NCI-H2171 treated with DMSO at 0.1 percent for 48 hours (cell line): ENCODE data around the gene CD151.

Source experiments
- DNase-seq: peaks from one replicate; lab custom pipeline; 2025; lab: John Stamatoyannopoulos, UW

CD151 gene

DNA sequence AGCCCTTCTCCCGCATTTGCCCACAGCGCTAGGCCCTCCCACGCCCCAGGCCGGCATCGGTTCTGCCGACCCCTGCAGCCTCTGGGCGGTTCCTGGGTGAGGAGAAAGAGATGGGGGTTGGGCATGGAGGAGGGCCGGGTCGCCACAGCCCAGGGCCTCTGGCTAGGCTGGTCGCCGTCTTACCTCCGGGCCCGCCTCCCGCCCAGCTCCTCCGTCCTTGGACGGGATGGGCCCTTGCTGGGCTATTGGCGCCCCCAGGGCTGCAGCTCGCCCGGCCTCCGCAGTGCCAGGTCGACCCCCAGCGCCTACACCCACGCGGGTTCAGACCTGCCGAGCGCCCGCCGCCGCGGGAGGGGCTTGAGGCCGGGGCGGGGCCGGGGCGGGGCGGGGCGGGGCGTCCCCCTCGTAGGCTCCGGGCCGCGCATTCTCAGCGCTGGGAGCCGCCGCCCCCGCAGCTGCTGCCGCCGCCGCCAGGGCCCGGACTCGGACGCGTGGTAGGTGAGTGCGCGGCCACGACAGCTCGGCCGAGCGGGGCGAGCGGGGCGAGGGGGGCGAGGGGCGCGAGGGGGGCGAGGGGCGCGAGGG lies at the start of gene CD151:
CD151 (plus strand) TSS at position 424 of the 585 bp plus-strand sequence. CDS start 3,118 bp downstream, outside the sequence.
- peak; percentile 7 for DNase-seq

DNA sequence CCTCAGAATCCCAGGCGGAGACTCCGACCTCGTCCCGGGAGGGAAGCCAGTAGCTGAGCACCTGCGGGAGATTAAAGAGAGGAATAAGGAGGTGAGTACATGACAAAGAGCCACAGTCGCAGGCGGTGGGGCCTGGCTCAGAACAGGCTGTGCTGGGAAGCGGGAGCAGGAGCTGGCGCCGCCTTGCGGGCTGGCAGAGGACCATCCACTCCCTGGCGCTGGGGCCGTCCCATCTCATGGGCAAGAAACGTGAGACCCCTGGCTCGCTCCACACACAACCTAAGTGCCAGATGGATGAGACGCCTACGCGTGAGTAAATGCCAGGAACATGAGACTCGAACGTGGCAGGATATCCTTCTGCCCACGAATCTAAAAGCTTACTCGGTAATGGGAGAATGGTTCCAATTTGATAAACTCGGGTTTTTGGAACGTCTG lies 49.2 kb upstream of the CD151 start:
- peak; percentile 91 for DNase-seq

DNA sequence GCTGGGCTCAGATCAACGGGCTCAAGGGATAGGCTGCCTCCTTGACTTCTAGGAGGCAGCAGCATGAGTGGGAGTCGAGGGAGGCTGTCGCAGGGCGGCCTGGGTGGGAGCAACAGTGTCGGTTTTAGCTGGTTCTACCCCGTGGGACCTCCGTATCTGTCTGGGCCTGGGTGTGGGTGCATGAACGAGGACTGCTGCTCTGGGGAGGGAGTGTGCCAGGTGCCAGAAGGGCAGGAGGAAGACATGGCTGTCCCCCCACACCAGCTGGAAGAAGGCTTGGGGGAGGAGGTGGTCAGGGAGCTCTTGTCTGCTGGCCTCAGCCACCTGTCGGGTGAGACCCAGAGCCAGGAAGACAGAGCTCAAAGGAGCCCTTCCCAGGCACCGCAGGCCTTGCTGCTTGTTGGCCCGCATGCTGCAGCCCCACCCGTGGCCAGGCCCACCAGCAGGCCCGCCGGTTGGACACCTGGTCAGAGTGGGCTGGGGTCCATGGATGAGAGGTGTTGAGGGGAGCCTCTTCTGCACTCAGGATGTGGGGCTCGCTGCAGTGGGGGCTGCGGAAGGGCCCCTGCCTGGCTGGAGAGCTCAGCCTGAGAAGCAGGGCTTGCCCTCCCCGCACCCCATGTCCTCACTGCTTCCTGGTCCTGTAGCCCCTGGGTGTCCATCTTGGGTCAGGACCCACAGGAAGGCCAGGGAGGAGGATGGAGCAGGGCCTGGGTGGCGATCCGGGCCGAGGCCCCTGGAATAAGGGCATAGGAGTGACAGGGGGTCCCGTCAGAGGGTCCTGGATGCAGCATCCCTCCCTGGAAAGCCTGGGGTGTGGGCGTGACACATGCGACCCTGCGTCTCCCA lies 46.3 kb upstream of the CD151 start:
- DNase-seq: no peak

DNA sequence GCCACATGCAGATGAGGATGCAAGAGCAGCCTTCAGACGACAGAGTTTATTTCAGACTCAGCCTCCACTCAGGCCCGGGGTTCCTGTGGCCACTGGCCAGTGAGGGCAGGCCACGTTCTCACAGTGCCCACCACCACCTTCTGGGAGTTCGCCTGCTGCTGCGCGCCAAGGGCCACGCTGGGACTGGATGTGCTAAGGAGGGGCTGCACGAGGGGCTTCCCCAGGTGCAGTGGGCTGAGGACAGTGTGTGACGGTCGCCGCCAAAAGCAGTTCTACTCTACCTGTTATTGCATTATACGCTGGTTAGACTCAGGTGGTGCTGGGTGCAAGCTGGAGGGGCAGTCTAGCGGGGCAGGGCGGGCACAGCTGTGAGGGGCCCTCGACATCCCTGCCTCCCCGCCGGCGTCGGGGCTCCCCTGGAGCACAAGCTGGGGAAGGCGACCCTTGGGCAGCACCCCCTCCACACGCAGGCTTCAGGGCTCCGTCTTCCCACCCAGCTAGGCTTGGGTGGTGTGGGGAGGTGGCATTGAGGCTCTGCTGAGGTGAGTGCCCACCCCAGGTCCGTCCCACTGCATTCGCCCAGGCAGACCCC lies 45.6 kb upstream of the CD151 start:
- DNase-seq: no peak

DNA sequence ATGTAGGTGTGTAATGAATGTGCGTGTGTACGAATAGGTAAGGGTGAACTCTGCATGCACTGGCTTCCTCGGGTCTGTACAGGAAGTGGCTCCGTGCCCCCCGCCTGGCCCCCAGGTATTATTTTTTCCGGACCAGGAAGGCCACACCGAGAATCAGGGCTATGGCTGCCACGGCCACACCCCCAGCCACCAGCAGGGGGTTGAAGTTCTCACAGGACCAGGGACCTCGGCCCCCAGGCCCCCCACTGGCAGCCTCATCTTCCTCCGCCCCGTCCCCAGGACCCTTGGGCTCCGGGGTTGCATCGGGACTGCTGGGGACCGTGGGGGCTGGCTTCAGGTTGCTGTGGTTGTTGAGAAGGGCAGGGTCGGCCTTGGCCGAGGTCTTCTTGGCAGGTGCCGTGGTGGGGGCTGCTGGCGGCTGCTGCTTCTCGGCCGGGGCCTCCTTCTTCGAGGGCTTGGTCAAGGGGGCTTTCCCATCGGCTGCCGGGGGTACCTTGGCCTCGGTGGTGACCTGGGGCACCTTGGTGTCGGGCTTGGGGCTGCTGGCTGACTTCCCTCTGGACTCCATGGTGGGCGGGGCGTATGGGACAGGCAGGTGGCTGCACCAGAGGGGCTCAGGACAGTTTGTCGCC lies 44.6 kb upstream of the CD151 start:
- DNase-seq: no peak

DNA sequence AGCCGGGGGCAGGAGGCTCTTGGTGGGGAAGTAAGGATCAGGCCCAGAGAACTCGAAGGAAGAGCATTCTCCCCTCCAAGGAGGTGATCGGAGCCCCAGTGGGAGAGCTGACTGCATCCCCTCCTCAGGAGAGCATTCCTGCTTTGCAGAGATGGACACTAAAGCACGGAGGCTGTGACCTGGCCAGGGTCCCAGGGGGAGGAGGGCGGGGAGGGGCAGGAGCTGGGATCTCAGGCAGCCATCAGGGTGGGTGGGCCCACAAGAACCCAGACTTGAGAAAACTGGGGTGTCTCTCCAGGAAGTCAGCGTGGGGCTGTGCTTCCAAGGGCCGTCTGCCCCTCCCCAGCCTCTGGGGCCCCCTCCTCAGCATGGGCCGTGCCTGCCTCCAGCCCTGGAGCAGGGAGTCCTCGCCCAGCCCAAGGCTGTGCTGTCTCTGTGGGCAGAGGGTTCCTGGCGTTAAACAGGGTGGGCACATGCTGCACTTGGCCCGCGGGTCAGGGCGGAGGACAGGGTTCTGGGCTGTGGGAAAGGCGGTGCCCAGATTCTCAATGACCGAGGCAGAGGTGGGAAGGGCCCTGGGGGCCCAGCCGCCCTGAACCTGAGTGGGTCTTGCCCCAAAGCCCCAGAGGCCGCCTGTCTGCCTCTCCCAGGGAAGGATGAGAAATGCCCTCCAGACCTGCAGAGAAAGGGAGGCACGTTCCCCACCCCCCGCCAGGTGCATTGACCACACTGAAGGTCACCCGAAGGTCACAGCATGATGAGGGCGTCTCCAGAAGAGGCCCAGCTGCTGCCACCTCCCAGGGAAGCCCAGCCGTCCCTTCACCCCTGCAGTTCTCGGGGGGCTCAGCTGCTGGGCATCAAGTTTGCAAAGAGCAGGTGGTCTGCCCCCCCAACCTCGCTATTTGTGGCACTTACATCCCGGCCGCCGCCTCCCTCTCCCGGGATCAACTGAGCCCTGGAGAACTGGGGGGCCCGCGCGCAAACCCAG lies 43.5 kb upstream of the CD151 start:
- no peak for DNase-seq

DNA sequence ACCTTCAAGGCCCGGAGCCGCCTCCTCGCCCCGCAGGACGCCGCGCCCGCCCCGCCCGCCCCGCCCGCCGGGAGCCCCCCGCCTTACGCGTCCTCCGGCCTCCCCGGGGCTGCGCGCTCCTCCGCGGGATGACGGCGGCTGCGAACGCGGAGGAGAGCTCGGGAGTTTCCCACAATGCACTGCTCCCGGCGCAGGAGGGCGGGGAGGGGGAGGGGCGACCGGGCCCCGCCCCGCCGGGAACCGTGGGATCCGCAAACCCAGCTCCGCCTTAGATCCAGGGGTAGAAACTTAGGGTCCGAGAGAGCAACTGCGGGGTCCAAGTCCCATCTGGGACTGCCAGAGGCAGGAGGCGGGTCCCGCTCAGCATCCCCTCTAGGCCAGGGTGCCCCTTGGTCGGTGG lies 42.8 kb upstream of the CD151 start, which contains the start of gene CEND1:
CEND1 (minus strand) TSS at position 148 of the 400 bp plus-strand sequence. CDS start 1,514 bp downstream, outside the sequence.
- DNase-seq: peak; percentile 13

DNA sequence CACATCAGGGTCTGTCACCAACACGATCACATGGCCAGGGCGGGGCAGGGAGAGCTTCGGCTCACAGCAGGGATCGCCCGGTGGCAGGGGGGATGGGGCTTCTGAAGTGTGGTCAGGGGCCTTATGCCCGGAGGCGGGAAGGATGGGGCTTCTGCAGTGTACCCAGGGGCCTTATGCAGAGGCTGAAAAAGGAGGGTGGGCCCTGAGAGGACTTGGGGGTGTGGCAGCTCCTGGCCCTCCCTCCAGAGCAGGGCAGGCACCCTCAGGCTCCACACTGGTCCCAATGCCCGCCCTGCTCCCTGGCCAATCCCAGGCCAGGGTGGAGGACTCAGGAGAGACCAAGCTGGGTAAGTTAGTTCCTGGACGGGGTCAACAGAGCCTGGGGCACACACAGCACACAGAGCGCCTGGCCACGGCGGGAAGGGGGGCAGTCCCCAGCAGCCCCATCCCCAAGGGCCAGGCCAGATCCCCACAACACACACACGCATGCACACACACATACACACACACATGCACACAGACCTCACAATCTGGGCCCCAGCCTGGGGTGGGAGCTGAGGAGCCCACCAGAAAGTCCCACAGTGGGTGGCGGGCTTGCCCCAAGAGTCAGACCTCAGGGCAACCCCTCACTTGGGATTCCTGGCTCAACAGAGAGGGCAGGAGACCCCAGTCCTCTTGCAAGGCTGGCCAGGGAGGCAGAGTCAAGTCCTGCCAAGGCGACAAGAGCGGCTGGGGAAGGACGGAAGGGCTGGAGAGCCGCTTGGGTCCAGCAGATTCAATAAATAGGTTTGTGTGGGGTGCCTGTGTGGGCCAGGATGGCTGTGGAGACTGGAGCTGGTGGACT lies 41.8 kb upstream of the CD151 start:
- no peak for DNase-seq

DNA sequence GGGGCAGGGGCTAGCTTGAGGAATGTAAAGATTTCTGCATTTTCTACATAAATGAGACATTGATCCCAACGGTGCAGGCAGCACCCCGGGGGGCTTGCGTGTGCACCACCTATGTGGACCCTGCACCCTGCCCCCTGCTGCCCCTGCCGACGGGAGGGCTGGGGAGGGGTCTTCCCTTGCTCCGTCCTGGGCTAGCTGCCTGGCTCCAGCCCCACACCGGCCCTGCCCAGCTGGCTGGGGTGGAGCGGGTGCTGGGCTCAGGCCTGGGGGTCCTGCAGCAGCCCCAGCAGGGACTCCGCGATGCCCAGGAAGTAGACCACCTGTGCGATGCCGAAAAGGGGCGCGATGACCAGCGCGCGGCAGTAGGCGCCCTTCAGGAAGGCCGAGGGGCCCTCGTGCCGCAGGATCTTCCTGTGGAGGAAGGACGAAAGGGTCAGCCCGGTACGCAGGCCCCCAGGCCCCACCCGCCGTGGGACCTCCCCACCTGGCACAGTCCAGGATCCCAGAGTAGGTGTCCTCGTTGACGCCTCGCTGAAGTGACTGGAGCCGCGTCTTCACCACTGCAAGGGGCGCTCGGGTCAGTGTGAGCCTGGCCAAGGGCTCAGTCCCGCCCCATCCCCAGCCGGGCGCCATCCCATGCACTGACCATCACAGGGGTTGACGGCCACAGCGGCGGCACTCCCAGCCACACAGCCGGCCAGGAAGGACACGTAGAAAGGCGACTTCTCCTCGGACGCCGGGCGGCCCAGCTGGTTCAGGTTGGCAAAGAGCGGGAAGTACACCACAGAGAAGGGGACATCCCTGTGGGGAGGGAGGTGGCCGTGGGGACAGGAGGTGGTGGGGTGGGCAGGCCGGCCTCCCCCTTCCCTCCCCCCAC lies 40.9 kb upstream of the CD151 start:
- DNase-seq: no peak

DNA sequence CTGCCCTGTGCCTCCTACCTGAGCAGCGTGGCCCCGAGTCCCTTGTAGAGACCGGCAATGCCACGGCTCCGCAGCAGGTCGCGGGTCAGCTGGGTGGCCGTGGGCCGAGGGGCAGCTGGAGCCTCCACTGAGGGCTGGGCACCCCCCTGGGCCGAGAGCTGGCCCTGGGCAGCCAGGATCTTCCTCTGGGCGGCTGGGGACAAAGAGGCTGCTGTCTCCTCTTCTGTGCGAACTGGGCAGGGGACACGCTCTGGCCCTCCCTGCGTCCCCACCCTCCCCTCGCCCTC lies 40.3 kb upstream of the CD151 start:
- no peak for DNase-seq

DNA sequence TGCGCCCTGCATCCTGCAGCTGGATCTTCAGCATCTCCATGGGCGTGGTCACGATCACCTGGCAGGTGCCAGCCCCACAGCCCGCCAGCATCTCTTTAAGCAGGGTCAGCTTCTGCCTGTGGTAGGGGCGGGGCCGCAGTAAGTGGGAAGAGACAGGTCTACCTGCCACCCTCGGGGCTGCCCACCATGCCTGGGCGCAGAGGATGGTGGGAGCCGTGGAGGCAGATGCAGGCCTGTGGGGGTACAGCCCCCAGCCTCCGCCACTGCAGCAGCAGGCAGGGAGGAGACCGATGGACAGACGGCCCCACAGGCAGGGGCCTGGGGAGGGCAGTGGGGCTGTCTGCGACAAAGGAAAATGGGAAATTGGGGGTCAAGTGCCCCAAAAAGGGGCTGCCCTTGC lies 39.9 kb upstream of the CD151 start:
- DNase-seq: no peak

DNA sequence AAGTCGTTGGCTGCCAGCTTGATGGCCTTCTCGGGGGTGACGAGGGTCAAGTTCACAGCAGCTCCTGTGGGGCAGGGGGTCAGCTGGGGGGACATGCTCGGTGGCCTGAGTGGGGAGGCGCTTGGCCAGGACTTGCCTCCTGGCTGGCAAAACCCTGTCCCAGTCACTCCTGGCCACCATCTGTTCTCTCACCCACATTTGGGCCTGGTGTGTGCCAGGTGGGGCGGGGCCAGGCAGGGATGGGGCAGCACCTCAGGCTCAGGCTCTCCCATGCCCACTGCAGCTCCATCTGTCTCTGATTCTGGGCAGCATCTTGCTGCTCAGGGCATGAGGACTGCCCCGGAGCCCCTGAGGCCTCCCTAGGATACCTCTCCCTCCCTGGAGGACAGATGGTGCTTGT lies 39.2 kb upstream of the CD151 start:
- DNase-seq: peak; percentile 18

DNA sequence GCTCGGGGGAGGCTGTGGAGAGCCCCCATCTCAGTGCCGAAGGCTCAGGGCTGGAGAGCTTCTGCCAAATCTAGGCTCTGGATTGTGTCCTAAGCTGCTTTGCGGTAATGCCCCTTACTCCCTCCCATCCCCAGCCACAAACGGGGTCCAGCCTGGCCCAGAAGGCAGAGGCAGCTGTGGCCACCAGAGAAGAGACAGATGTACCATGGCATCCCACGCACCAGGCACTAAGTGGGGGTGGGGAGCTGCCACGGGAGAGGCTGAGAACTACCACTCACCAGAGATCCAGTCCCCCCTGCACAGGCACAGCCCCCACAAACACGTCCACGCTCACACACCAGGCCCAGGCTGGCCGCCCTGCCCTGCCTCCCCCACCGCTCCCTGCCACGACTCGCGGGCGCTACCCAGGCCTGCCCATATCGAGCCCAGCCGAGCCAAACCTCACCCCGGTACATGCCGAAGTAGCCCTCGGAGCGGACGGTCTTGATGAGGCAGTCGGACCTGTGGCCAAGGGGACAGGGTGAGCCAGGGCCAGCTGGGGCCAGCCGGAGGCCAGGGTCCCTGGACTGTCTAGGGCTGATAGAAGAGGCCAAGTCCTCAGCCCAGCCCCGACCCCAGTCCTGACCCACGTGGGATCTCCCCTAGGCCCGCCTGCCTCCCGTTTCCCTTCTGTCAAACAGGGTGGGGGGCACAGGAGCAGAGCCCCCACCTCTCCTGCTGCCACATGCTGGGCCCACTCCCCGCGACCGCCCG lies 38.6 kb upstream of the CD151 start:
- no peak for DNase-seq

DNA sequence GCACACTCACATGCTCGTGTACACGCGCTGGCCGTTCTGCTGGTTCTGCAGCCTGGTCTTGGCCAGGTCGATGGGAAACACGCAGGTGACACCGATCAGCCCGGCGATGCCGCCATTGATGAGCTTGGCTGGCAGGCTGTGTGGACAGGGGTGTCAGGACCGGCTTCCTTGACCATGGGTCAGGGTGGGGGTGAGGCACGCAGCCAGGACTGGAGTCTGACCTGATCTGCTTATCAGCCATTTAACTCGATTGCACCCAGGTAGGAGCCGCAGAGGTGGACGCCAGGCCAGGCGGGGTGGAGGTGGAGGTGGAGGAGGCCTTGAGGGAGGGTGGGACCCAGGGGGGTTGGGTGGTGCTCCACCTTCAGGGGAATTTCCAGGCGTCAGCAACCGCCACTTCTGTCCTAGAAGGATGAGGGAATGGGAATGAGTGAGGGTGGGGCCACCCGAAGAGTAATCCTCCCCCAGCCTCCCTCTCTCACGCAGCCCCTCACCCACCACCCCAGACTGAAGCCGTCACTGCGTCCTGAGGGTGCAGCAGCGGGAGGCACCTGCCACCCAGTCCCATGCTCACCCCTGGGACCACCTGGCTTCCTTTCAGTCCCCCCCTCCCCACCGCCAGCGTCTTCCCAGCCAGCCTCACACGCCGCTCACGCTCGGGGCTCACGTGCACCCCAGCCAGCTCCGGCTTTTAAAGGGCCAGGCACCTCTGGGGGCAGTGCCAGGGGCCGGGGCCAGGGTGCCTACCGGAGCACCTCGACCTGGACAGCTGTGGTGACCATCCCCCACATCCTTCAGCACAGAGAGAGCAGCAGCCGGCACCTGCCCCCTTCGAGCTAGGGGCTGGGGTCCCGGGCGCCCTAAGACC lies 37.8 kb upstream of the CD151 start:
- no peak for DNase-seq

DNA sequence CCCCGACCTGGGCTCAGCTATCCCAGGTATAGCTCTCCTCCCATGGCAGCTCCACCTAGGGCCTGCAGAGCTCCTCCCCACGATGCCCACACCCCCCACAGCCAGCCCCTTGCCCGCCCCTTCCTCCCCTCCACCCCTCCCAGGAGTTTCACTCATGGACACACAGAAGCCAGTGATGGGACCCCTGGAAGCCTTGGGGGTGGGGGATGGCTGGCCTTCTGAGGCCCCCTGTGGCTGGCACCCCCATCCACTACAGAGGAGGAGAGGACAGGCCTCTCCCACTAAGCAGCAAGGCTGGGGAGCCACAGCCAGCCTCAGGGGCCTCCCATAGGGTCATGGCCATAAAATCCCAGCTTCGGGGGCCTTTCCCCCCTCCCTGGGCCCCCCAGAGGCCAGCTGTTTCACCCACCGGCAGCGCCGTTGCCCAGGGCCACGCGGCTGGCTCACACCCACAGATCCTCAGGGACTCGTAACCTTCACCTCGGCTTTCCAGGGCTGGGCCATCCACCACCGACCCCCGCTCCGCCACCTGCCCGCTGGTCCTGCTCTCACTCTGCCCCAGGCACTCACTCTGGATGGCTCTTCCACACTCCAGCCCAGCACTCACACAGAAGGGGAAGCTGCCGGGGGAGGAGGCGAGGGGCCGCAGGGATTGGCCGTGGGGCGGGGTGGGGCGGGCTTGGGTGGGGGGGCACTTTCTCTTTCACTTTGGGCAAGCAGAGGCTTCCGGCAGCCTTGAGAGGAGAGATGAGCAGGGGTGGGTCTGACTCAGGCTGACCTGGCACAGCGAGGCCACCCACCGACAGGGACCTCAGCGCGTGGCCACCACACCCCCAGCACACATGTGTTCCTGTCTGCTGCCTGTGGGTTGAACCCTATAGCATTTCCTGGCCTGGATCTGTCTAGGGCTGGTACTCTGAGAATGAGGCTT lies 36.9 kb upstream of the CD151 start:
- peak; percentile 38 for DNase-seq

DNA sequence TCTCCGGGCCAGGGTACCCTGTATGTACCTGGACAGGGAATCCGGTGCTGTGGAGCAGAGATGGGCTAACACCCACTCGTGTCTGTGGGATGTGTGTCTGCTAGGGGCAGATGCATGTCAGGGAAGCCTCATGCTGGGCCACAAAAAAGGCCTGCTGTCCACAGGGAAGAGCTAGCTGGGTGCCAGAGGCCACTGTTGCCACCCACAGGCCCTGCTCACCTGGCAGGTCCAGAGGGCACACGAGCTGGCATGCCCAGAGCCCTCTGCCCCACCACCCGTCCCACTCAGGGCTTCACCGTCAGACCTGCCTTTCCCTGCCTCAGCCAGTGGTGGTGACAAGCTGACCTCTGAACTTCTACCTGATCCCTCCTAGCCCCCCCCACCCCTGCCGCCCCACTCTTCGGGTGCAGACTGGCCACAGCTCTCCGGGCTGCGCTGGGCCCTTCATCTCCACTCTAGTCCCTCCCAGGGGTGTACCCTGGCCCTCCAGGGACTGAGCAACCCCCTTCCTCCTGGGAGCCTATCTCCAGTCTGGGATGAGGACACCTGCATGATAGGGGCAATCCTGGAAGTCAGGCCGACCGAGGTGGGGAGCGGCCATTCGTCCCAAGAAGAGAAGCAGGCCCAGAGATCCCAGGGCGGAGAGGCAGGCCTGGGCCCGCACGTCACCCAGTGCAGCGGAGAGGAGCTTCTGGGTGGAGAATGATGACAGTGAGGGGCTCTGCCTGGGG lies 36.0 kb upstream of the CD151 start:
- DNase-seq: no peak
